HEK293T (cell line): Measurements from ENCODE around the gene TTC28.

Experiments used
- CTCF ChIA-PET: fragments of 350-600 bp; formaldehyde crosslinking; extraction: SDS; loops from one replicate; lab custom pipeline; 2021; ENCODE audit warnings: antibody characterized with exemption, inconsistent platforms; lab: Yijun Ruan, JAX
- POLR2A ChIA-PET: fragments of 350-600 bp; formaldehyde crosslinking; extraction: SDS; loops from one replicate; lab custom pipeline; 2020; ENCODE audit warnings: antibody characterized with exemption, inconsistent platforms; lab: Yijun Ruan, JAX
- DNase-seq: peaks from one replicate; pipeline ENCODE4 v3.0.0; 2012; ENCODE audit warnings: mixed read lengths; ENCODE audit errors: extremely low spot score
- ARNT ChIP-seq: fragments of 450-650 bp; IDR thresholded peaks from 2 replicates; pipeline ENCODE4 v1.6.1; 2017; ENCODE audit warnings: mild to moderate bottlenecking
- BHLHE40 ChIP-seq: fragments of 450-650 bp; IDR thresholded peaks from 2 replicates; pipeline ENCODE4 v1.6.1; 2016; ENCODE audit warnings: mild to moderate bottlenecking, moderate library complexity, borderline replicate concordance
- CTBP1 ChIP-seq: fragments of 450-650 bp; IDR thresholded peaks from 2 replicates; pipeline ENCODE4 v1.6.1; 2016; ENCODE audit warnings: borderline replicate concordance
- ELF4 ChIP-seq: fragments of 450-650 bp; IDR thresholded peaks from 2 replicates; pipeline ENCODE4 v1.6.1; 2017; ENCODE audit warnings: antibody characterized with exemption
- FOXA1 ChIP-seq: fragments of 450-650 bp; IDR thresholded peaks from 2 replicates; pipeline ENCODE4 v1.6.1; 2016; ENCODE audit warnings: mild to moderate bottlenecking
- FOXK2 ChIP-seq: fragments of 450-650 bp; IDR thresholded peaks from 2 replicates; pipeline ENCODE4 v1.6.1; 2016; ENCODE audit warnings: mild to moderate bottlenecking
- FOXM1 ChIP-seq: fragments of 450-650 bp; IDR thresholded peaks from 2 replicates; pipeline ENCODE4 v1.6.1; 2017; ENCODE audit warnings: mild to moderate bottlenecking, borderline replicate concordance
- HDGF ChIP-seq: fragments of 450-650 bp; IDR thresholded peaks from 2 replicates; pipeline ENCODE4 v1.6.1; 2017; ENCODE audit warnings: antibody characterized with exemption, borderline replicate concordance
- L3MBTL2 ChIP-seq: fragments of 450-650 bp; conservative IDR thresholded peaks from 2 replicates; pipeline ENCODE4 v1.6.1; 2016; ENCODE audit warnings: mild to moderate bottlenecking
- LEF1 ChIP-seq: fragments of 450-650 bp; IDR thresholded peaks from 2 replicates; pipeline ENCODE4 v1.6.1; 2017; ENCODE audit warnings: mild to moderate bottlenecking, borderline replicate concordance
- NFRKB ChIP-seq: fragments of 450-650 bp; IDR thresholded peaks from 2 replicates; pipeline ENCODE4 v1.6.1; 2016; ENCODE audit warnings: mild to moderate bottlenecking, moderate library complexity
- SP1 ChIP-seq: fragments of 450-650 bp; IDR thresholded peaks from 2 replicates; pipeline ENCODE4 v1.6.1; 2017
- SUZ12 ChIP-seq: fragments of 450-650 bp; IDR thresholded peaks from 2 replicates; pipeline ENCODE4 v1.6.1; 2016; ENCODE audit warnings: mild to moderate bottlenecking
- TARDBP ChIP-seq: fragments of 450-650 bp; IDR thresholded peaks from 2 replicates; pipeline ENCODE4 v1.6.1; 2016
- ZNF384 ChIP-seq: fragments of 450-650 bp; IDR thresholded peaks from 2 replicates; pipeline ENCODE4 v1.6.1; 2016
- TF ChIP-seq, protein P1 (sequence below): fragments of 450-650 bp; IDR thresholded peaks from 2 replicates; pipeline ENCODE4 v1.6.1; 2016

TTC28 gene

GRCh38 chr22:28115426-28115825, 564.2 kb downstream of the TTC28 start:
- POLR2A ChIA-PET, result no interaction called here
- DNase-seq, result no peak
- CTCF ChIA-PET, result interaction anchor here (1.0 kb wide), 1 partner anchor 64 kb away, joined by 3 read pairs; no protein-coding TSS in a partner anchor
- TF ChIP-seq TARDBP (no peak), NFRKB (no peak), FOXK2 (no peak), SP1 (no peak), CTBP1 (no peak), HDGF (no peak), ELF4 (no peak), ARNT (no peak), FOXM1 (no peak), ZNF384 (no peak), LEF1 (no peak), BHLHE40 (no peak)
- TF ChIP-seq, protein P1, sequence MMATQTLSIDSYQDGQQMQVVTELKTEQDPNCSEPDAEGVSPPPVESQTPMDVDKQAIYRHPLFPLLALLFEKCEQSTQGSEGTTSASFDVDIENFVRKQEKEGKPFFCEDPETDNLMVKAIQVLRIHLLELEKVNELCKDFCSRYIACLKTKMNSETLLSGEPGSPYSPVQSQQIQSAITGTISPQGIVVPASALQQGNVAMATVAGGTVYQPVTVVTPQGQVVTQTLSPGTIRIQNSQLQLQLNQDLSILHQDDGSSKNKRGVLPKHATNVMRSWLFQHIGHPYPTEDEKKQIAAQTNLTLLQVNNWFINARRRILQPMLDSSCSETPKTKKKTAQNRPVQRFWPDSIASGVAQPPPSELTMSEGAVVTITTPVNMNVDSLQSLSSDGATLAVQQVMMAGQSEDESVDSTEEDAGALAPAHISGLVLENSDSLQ, result no peak

DNA sequence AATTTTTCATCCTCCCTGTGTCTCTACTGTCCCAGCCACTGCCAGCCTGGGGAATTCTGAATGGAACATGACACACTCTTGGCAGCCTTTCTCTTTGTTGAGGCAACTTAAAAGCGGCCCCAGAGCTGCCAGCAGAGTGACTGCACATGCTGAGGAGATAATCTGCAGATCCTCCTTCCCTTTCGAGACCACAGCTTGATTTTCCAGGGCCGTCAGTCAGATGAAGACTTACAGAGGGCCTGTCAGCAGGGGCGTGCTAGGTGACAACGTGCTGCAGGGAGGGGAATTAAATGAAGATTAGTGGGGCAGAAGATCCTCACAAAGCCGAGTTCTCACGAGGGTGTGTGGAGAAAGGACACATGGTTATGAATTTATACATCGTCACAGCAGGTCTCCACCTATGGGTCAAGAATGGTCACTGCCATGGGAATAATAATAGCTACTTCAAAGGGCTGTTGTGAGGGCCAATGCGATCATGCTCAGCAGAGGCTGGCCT, 567.0 kb downstream of the TTC28 start:
- POLR2A ChIA-PET, result no interaction called here
- TF ChIP-seq L3MBTL2 (peak; percentile 54), HDGF (no peak), FOXM1 (no peak)
- TF ChIP-seq, protein P1, result 0 out of 2 replicates have a peak, but pooled peaks have one; percentile 39
- peak; percentile 67 for DNase-seq

GRCh38 chr22:28112190-28112544, 567.5 kb downstream of the TTC28 start:
- TF ChIP-seq LEF1, result no peak
- TF ChIP-seq FOXK2, result no peak
- TF ChIP-seq TARDBP, result no peak
- POLR2A ChIA-PET, result no interaction called here
- CTCF ChIA-PET, result interaction anchor here (0.9 to 2.1 kb wide), 5 partner anchors 9 to 60 kb away, joined by 4 to 8 read pairs (median 5); no protein-coding TSS in a partner anchor
- no peak for DNase-seq

More for the DNA sequence above, 567.0 kb downstream of the TTC28 start:
- CTCF ChIA-PET, result interaction anchor here (0.6 to 2.1 kb wide), 7 partner anchors 10 to 61 kb away, joined by 3 to 8 read pairs (median 5); no protein-coding TSS in a partner anchor

DNA sequence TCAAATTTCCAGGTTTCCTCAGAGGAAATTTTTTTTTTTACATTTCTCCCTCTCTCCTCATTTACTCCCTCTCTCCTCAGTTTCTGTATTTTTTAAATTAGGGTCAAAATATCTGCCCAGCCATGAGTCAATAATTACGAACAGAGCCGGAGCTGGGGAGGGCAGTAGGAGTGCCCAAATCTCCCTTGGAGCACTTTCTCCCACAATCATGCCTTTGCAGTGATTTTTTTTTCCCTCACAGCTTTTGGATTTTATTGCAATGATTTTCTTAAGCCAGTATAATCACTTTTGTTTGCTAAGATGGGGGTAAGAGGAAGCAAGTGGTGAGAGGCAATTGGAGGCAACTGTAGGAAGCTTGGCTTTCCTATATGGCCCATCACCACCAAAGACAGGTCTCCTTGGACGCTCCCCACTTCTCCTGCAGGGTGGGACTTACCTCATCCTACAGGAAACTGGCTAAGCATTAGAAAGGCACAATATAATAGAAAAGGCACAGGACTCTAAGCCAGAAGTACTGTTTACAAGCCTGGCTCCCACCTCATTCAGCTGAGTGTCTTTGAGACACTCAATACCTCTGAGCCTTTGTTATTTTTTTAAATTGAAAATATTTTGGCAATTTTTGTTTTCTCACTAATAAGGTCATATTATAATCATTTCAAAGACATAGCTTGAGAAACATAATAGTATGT, 568.0 kb downstream of the TTC28 start:
- ChIA-PET POLR2A (no interaction called here), CTCF (interaction anchor here (1.8 to 2.1 kb wide), 2 partner anchors 13 to 31 kb away, joined by 4 to 8 read pairs; no protein-coding TSS in a partner anchor)
- DNase-seq, result no peak
- TF ChIP-seq TARDBP (no peak), SP1 (no peak), ARNT (no peak), NFRKB (no peak)

DNA sequence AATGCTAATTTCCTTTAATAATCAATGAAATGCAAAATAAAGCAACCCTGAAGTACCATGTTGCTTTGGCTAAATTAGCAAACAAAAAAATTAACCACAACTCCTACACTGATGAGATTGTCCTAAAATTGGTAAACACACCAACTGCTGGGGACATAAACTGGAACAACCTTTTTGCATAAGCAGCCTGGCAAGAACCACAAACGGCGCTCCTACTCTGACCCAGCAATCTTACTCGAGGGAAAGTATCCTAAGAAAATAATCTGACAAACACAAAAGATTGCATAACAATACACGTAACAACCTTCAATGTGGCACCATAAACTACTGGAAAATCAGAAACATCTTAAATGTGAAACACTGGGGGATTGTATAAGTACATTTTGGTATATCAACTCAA, 570.8 kb downstream of the TTC28 start:
- POLR2A ChIA-PET, result no interaction called here
- no peak for TF ChIP-seq L3MBTL2
- DNase-seq, result no peak
- CTCF ChIA-PET, result interaction anchor here (1.2 kb wide), 1 partner anchor 89 kb away, joined by 3 read pairs; no protein-coding TSS in a partner anchor

DNA sequence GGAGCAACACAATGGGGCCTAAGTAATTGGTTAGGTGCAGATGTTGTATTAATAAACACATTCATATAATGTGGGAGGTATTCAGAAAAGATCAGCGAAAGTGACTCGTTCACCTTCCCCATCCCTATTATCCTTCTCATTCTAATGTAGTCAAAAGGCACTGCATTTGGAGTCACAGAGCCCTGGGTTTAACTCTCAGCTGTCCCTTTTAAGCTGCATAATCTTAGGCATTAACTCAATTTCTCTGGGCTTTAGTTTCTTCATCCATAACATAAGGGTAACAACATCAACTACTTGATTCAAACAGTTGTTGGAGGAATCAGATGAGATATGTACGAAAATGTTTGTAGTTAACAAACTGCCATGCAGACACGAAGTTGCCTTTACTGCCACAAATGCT, 573.0 kb downstream of the TTC28 start:
- TF ChIP-seq TARDBP (no peak), SP1 (no peak), CTBP1 (no peak), ELF4 (no peak), FOXM1 (no peak), LEF1 (no peak), ARNT (no peak), HDGF (no peak), L3MBTL2 (no peak), BHLHE40 (no peak), FOXK2 (no peak), ZNF384 (no peak), FOXA1 (no peak), NFRKB (no peak), SUZ12 (no peak)
- TF ChIP-seq, protein P1, result no peak
- no peak for DNase-seq
- POLR2A ChIA-PET, result no interaction called here
- CTCF ChIA-PET, result no interaction called here

DNA sequence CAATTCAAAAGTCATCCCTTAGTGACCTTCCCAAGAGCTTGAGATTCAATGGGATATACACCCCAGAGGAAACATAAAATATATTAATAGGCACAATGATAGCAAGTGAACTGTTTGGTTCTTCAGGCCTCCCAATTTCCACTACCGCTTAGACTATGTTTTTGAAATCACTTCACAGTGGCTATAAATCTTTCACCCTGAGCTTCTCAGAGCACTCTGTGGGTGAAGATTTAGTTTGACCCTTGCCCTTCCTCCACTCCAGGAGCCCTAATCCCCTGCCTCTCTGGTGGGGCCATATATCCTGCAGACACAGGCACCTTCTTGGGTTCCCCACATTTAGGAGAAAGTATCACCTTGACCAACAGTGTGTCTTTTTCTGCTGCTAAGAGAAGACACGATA, 573.7 kb downstream of the TTC28 start:
- no peak for DNase-seq
- POLR2A ChIA-PET, result no interaction called here
- no peak for TF ChIP-seq NFRKB
- TF ChIP-seq ELF4, result no peak
- no peak for TF ChIP-seq LEF1
- TF ChIP-seq TARDBP, result no peak
- TF ChIP-seq SUZ12, result no peak
- TF ChIP-seq ARNT, result no peak
- no peak for TF ChIP-seq FOXK2
- no peak for TF ChIP-seq HDGF
- TF ChIP-seq CTBP1, result no peak
- no peak for TF ChIP-seq SP1
- no peak for TF ChIP-seq FOXM1
- CTCF ChIA-PET, result no interaction called here
